Skeletal muscle satellite cell (primary cell): ENCODE measurements around the gene RELL1.
A peak's percentile ranks its signal among the peaks of the same experiment; 100 is the strongest.

Source experiments
- H3K27me3 ChIP-seq: 2 replicates; pipeline ENCODE4 v1.7.0; 2013; ENCODE audit warnings: low read length; ENCODE audit not compliant: control insufficient read depth, insufficient read depth
- H3K36me3 ChIP-seq: 2 replicates; pipeline ENCODE4 v1.7.0; 2013; ENCODE audit warnings: mild to moderate bottlenecking, control low read depth, low read length; ENCODE audit not compliant: insufficient read depth
- H3K4me1 ChIP-seq: 2 replicates; pipeline ENCODE4 v1.7.0; 2013; ENCODE audit warnings: low read length; ENCODE audit not compliant: control insufficient read depth, insufficient read depth
- H3K4me2 ChIP-seq: 2 replicates; pipeline ENCODE4 v1.7.0; 2013; ENCODE audit warnings: mild to moderate bottlenecking, low read length
- H3K4me3 ChIP-seq: 2 replicates; pipeline ENCODE4 v1.7.0; 2013; ENCODE audit warnings: low read length
- H3K9ac ChIP-seq: 2 replicates; pipeline ENCODE4 v1.7.0; 2013; ENCODE audit warnings: mild to moderate bottlenecking, low read depth, low read length, moderate library complexity
- H3K9me3 ChIP-seq: replicated peaks from 2 replicates; pipeline ENCODE4 v1.7.0; 2013; ENCODE audit warnings: mild to moderate bottlenecking, control low read depth, low read length

RELL1 gene

GRCh38 chr4:37663552-37663951 lies 22.6 kb downstream of the RELL1 start:
- H3K36me3 ChIP-seq, result no peaks in the 10 kb centered on the region
- no peaks in the 10 kb centered on the region for H3K27me3 ChIP-seq
- peaks cover 59% of the 10 kb centered on the region for H3K4me1 ChIP-seq
- no peaks in the 10 kb centered on the region for H3K9me3 ChIP-seq
- no peak overlapping the region for H3K4me2 ChIP-seq
- H3K9ac ChIP-seq, result no peak overlapping the region
- H3K4me3 ChIP-seq, result no peak overlapping the region

GRCh38 chr4:37662861-37663390 lies 23.2 kb downstream of the RELL1 start:
- Histone ChIP-seq H3K4me3 (no peak overlapping the region), H3K9me3 (no peaks in the 10 kb centered on the region), H3K27me3 (no peaks in the 10 kb centered on the region), H3K36me3 (no peaks in the 10 kb centered on the region), H3K4me2 (no peak overlapping the region), H3K9ac (no peak overlapping the region), H3K4me1 (peaks cover 59% of the 10 kb centered on the region)

- Histone ChIP-seq H3K4me3 (no peak overlapping the region), H3K36me3 (no peaks in the 10 kb centered on the region), H3K9me3 (no peaks in the 10 kb centered on the region), H3K4me2 (no peak overlapping the region), H3K27me3 (no peaks in the 10 kb centered on the region), H3K4me1 (peaks cover 52% of the 10 kb centered on the region), H3K9ac (peak overlapping the region; percentile 19)
Measured at GRCh38 chr4:37662251-37662650, 23.9 kb downstream of the RELL1 start.

GRCh38 chr4:37661772-37662171 lies 24.4 kb downstream of the RELL1 start:
- peak overlapping the region; percentile 3 for H3K4me2 ChIP-seq
- H3K36me3 ChIP-seq, result no peaks in the 10 kb centered on the region
- no peak overlapping the region for H3K4me3 ChIP-seq
- no peak overlapping the region for H3K9ac ChIP-seq
- peaks cover 47% of the 10 kb centered on the region for H3K4me1 ChIP-seq
- no peaks in the 10 kb centered on the region for H3K9me3 ChIP-seq
- no peaks in the 10 kb centered on the region for H3K27me3 ChIP-seq

- Histone ChIP-seq H3K9me3 (no peaks in the 10 kb centered on the region), H3K27me3 (no peaks in the 10 kb centered on the region), H3K9ac (no peak overlapping the region), H3K4me2 (no peak overlapping the region), H3K4me1 (peaks cover 26% of the 10 kb centered on the region), H3K4me3 (no peak overlapping the region), H3K36me3 (no peaks in the 10 kb centered on the region)
Measured at GRCh38 chr4:37659696-37660095, 26.5 kb downstream of the RELL1 start.

GRCh38 chr4:37656649-37657048 lies 29.5 kb downstream of the RELL1 start:
- H3K4me1 ChIP-seq, result peaks cover 4% of the 10 kb centered on the region
- no peak overlapping the region for H3K4me2 ChIP-seq
- no peaks in the 10 kb centered on the region for H3K27me3 ChIP-seq

GRCh38 chr4:37653601-37654000 lies 32.6 kb downstream of the RELL1 start:
- Histone ChIP-seq H3K36me3 (no peaks in the 10 kb centered on the region), H3K9ac (no peak overlapping the region), H3K9me3 (no peaks in the 10 kb centered on the region), H3K4me3 (no peak overlapping the region), H3K27me3 (no peaks in the 10 kb centered on the region), H3K4me1 (peaks cover 4% of the 10 kb centered on the region), H3K4me2 (no peak overlapping the region)

More at GRCh38 chr4:37656649-37657048, 29.5 kb downstream of the RELL1 start:
- Histone ChIP-seq H3K9me3 (no peaks in the 10 kb centered on the region), H3K9ac (no peak overlapping the region), H3K4me3 (no peak overlapping the region), H3K36me3 (no peaks in the 10 kb centered on the region)

GRCh38 chr4:37652747-37653527 lies 33.2 kb downstream of the RELL1 start:
- H3K4me3 ChIP-seq, result no peak overlapping the region

GRCh38 chr4:37651781-37652377 lies 34.3 kb downstream of the RELL1 start:
- Histone ChIP-seq H3K27me3 (no peaks in the 10 kb centered on the region), H3K4me2 (no peak overlapping the region), H3K36me3 (no peaks in the 10 kb centered on the region)

More at GRCh38 chr4:37652747-37653527, 33.2 kb downstream of the RELL1 start:
- Histone ChIP-seq H3K4me2 (no peak overlapping the region), H3K27me3 (no peaks in the 10 kb centered on the region), H3K36me3 (no peaks in the 10 kb centered on the region), H3K9ac (no peak overlapping the region), H3K9me3 (no peaks in the 10 kb centered on the region), H3K4me1 (peaks cover 10% of the 10 kb centered on the region)

GRCh38 chr4:37650481-37650880 lies 35.7 kb downstream of the RELL1 start:
- Histone ChIP-seq H3K9ac (no peak overlapping the region), H3K27me3 (no peaks in the 10 kb centered on the region), H3K36me3 (no peaks in the 10 kb centered on the region), H3K9me3 (no peaks in the 10 kb centered on the region), H3K4me2 (no peak overlapping the region), H3K4me3 (no peak overlapping the region), H3K4me1 (peaks cover 22% of the 10 kb centered on the region)

More at GRCh38 chr4:37651781-37652377, 34.3 kb downstream of the RELL1 start:
- Histone ChIP-seq H3K9me3 (no peaks in the 10 kb centered on the region), H3K4me3 (no peak overlapping the region), H3K4me1 (peaks cover 13% of the 10 kb centered on the region), H3K9ac (no peak overlapping the region)

GRCh38 chr4:37649268-37649667 lies 36.9 kb downstream of the RELL1 start:
- no peaks in the 10 kb centered on the region for H3K36me3 ChIP-seq
- no peaks in the 10 kb centered on the region for H3K27me3 ChIP-seq
- no peak overlapping the region for H3K9ac ChIP-seq
- H3K4me2 ChIP-seq, result no peak overlapping the region
- H3K4me1 ChIP-seq, result peaks cover 30% of the 10 kb centered on the region
- H3K9me3 ChIP-seq, result no peaks in the 10 kb centered on the region
- no peak overlapping the region for H3K4me3 ChIP-seq
